Stimulated activated CD4-positive, alpha-beta T cell treated with anti-CD3 and anti-CD28 coated beads, Interleukin-1b, Interleukin-23, amount 100 ng/mL, for 48 hours (primary cell): ENCODE data around the gene NXPE3.
"Not testable (repeated sequence)": the region's sequence is repeated elsewhere in the genome, so short reads cannot be mapped to it uniquely, and the experiment has no call there.

Experiments
- DNase-seq: peaks from one replicate; pipeline ENCODE4 v3.0.0-alpha.2; 2020

NXPE3 gene

GRCh38 chr3:101779047-101779821, at the start of gene NXPE3:
Gene NXPE3 (plus strand): TSS chr3:101779211. CDS start chr3:101785597, 6,386 bp downstream.
- peak; percentile 92 for DNase-seq

GRCh38 chr3:101729586-101729985, 49.4 kb upstream of the NXPE3 start:
- no peak for DNase-seq

GRCh38 chr3:101730839-101731238, 48.2 kb upstream of the NXPE3 start:
- DNase-seq = no peak

- no peak for DNase-seq
Measured at GRCh38 chr3:101732240-101732641, 46.8 kb upstream of the NXPE3 start.

GRCh38 chr3:101735833-101736232, 43.2 kb upstream of the NXPE3 start:
- no peak for DNase-seq

- DNase-seq = not testable (repeated sequence)
Measured at GRCh38 chr3:101741914-101742313, 37.1 kb upstream of the NXPE3 start.

GRCh38 chr3:101744811-101745210, 34.2 kb upstream of the NXPE3 start:
- DNase-seq = no peak

- DNase-seq = not testable (repeated sequence)
Measured at GRCh38 chr3:101745934-101746333, 33.1 kb upstream of the NXPE3 start.

- DNase-seq = not testable (repeated sequence)
Measured at GRCh38 chr3:101753386-101754113, 25.5 kb upstream of the NXPE3 start.

- DNase-seq = no peak
Measured at GRCh38 chr3:101758224-101758623, 20.8 kb upstream of the NXPE3 start.

- no peak for DNase-seq
Measured at GRCh38 chr3:101762041-101762646, 16.9 kb upstream of the NXPE3 start.

GRCh38 chr3:101777745-101778281, 1.2 kb upstream of the NXPE3 start:
- DNase-seq = not testable (repeated sequence)

GRCh38 chr3:101778385-101779046, 495 bp upstream of the NXPE3 start:
- no peak for DNase-seq

GRCh38 chr3:101779822-101780381, 891 bp downstream of the NXPE3 start:
- DNase-seq = no peak

- no peak for DNase-seq
Measured at GRCh38 chr3:101780661-101781060, 1.6 kb downstream of the NXPE3 start.

GRCh38 chr3:101781166-101781565, 2.2 kb downstream of the NXPE3 start:
- DNase-seq = no peak

GRCh38 chr3:101784855-101785613, 6.0 kb downstream of the NXPE3 start:
- DNase-seq = no peak

GRCh38 chr3:101791778-101792177, 12.8 kb downstream of the NXPE3 start:
- no peak for DNase-seq

GRCh38 chr3:101796077-101796680, 17.2 kb downstream of the NXPE3 start:
- no peak for DNase-seq

GRCh38 chr3:101801174-101801573, 22.2 kb downstream of the NXPE3 start:
- no peak for DNase-seq

- DNase-seq = no peak
Measured at GRCh38 chr3:101802179-101802578, 23.2 kb downstream of the NXPE3 start.
